Jurkat, Clone E6-1 (cell line): ENCODE data around the gene THOC2. TPM values are rescaled to one million over a fixed set of nuclear protein-coding genes. Genes with fewer than 3 reads are reported as not detected.
A peak's percentile ranks its signal among the peaks of the same experiment; 100 is the strongest.
"Not testable (repeated sequence)": the region's sequence is repeated elsewhere in the genome, so short reads cannot be mapped to it uniquely, and the experiment has no call there.

Experiments used
- DNase-seq: peaks from one replicate; pipeline ENCODE4 v3.0.0-alpha.2; 2011; ENCODE audit warnings: low read depth, low spot score
- H3K4me3 ChIP-seq: 2 replicates; pipeline ENCODE4 v1.5.1; 2011; ENCODE audit warnings: mild to moderate bottlenecking, low read length, control low read depth, moderate library complexity
- polyA plus RNA-seq: library from polyadenylated mRNA; unstranded; fragments of >200 nt; gene quantifications from one replicate; pipeline ENCODE4 v1.2.1, GENCODE V29; 2012; ENCODE audit warnings: missing spikeins; ENCODE audit not compliant: insufficient read length, insufficient read depth

Gene THOC2
- polyA plus RNA-seq, result 59.9 TPM

GRCh38 chrX:123732670-123733363, at the start of gene THOC2:
Gene THOC2 (minus strand): TSS chrX:123733052. CDS start chrX:123733022, 30 bp downstream.
- H3K4me3 ChIP-seq, result peak within 1 kb of the TSS; percentile 79
- peak; percentile 84 for DNase-seq

DNA sequence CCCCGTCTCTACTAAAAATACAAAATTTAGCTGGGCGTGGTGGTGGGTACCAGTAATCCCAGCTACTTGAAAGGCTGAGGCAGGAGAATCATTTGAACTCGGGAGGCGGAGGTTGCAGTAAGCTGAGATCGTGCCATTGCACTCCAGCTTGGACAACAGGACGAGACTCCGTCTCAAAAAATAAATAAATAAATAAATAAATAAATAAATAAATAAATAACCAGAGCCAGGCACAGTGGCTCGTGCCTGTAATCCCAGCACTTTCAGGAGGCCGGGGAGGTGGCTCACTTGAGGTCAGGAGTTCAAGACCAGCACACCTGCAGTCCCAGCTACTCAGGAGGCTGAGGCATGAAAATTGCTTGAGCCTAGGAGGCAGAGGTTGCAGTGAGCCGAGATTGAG, 48.9 kb upstream of the THOC2 start:
- not testable (repeated sequence) for H3K4me3 ChIP-seq, DNase-seq

DNA sequence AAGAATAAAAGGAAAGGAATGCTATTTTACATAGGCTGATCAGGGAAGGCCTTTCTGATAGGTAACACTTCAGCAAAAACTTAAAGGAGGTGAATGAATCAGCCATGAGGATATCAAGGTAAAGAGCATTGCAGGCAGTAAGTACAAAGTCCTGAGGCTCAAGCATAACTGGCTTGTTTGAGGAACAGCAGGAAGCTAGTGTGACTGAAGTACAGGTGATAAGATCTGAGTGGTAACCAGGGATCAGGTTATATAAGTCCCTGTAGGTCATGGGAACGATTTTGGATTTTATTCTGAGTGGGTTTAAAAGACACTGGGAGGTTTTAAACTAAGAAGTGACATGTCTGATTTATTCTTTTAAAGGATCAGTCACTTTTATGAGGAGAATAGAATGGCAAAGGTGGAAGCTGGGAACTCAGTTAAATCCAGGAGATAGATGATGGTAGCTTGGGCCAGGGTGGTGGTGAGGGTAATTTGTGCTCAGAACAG, 47.1 kb upstream of the THOC2 start:
- no peak for DNase-seq
- no peak overlapping the region for H3K4me3 ChIP-seq

- no peak for DNase-seq
- no peak overlapping the region for H3K4me3 ChIP-seq
Measured at GRCh38 chrX:123773258-123773988, 40.6 kb upstream of the THOC2 start.

GRCh38 chrX:123771449-123772064, 38.7 kb upstream of the THOC2 start:
- H3K4me3 ChIP-seq, result no peak overlapping the region
- DNase-seq, result no peak

- peak; percentile 58 for DNase-seq
- H3K4me3 ChIP-seq, result peak overlapping the region; percentile 50
Measured at GRCh38 chrX:123764967-123765871, 32.4 kb upstream of the THOC2 start.

DNA sequence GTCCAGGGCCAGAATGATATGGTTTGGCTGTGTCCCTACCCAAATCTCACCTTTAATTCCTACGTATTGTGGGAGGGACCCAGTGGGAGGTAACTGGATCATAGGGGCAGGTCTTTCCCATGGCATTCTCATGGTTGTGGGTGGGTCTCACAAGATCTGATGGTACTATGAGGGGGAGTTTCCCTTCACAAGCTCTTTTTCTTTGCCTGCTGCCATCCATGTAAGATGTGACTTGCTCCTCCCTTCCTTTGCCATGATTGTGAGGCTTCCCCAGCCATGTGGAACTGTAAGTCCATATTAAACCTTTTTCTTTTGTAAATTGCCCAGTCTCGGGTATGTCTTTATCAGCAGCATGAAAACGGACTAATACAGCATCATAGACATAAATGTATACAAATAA, 27.0 kb upstream of the THOC2 start:
- not testable (repeated sequence) for H3K4me3 ChIP-seq, DNase-seq

- not testable (repeated sequence) for H3K4me3 ChIP-seq, DNase-seq
Measured at GRCh38 chrX:123757794-123758193, 24.9 kb upstream of the THOC2 start.

DNA sequence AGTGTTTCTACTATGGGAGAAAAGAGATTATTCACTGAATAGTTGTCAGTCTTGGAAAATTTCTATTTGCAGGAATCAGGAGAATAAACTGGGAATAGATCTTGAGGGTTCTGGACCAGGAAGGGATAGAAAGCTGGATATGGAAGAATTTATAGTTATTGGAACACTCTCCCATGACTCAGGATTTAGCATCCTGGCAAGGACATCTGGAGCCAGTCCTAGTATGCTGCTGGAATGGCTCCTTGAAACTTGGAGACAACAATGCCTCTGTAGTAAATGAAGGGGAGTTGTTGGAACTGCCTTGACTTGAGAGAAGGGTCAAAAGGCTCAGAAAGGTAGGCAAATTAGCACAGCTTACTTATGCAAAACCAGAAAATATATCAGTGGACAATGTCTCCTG, 23.5 kb upstream of the THOC2 start:
- no peak for DNase-seq

DNA sequence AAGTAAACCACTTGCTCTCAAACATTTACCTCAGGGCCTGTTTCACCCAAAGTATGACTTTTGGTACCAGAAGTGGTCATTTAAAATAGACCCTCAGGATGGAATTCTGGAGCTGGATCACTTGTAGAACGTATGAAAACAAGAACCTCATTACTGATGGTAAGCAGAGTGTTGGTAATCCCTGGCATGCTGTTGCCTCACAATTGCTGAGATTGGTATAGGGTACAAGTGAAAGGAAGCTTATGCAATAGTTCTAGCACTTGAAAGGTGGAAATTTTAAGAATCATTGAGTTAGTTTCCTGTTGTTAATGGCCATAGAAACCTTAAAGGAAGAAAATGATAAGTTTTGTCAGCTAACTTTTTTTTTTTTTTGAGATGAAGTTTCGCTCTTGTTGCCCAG, 22.3 kb upstream of the THOC2 start:
- no peak overlapping the region for H3K4me3 ChIP-seq
- DNase-seq, result no peak

More for the DNA sequence above, 23.5 kb upstream of the THOC2 start:
- H3K4me3 ChIP-seq, result no peak overlapping the region

DNA sequence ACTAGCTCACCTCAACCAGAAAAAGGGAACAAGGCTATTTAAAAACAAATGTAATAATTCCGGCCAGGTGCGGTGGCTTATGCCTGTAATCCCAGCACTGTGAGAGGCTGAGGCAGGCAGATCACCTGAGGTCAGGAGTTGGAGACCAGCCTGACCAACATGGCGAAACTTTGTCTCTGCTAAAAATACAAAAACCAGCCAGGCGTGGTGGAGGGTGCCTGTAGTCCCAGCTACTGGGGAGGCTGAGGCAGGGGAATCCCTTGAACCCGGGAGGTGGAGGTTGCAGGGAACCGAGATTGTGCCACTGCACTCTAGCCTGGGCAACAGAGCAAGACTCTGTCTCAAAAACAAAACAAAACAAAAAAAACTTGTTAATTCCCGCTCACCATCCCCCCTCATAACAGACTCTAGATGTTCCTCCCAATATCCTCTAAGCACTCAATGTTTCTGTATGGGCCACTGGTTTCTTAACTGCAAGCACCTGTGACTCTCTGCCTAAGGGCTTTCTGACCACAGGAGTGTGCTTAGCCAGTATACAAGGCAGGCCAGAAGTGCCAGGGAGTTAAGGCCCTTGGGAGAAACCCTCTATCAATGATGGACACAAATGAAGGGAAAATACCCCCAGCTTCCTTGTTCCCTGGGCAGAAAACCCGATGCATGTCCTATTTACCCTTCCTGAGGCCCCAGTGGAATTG, 21.0 kb upstream of the THOC2 start:
- H3K4me3 ChIP-seq, result no peak overlapping the region
- DNase-seq, result no peak

GRCh38 chrX:123749643-123750042, 16.8 kb upstream of the THOC2 start:
- no peak overlapping the region for H3K4me3 ChIP-seq
- no peak for DNase-seq

DNA sequence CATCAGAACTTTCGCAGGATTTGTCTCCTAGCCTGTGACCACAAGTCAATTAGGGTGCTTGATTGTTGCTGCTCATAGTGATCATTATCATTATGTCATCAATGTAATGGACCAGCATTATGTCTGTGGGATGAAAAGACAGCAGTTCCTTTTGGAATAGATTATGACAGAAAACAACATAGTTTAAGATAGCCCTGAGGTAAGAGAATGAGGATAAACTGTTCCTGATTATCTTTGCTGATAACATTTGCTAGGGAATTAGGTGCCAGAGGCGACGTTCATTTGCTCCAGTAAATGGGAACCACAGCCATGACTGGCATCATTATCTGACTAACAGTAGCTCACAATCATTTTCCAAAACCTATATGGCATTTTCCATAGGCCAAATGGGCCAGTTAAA, 12.7 kb upstream of the THOC2 start:
- no peak overlapping the region for H3K4me3 ChIP-seq
- no peak for DNase-seq

- H3K4me3 ChIP-seq, result no peak overlapping the region
- no peak for DNase-seq
Measured at GRCh38 chrX:123743312-123743711, 10.5 kb upstream of the THOC2 start.

GRCh38 chrX:123742440-123742839, 9.6 kb upstream of the THOC2 start:
- no peak overlapping the region for H3K4me3 ChIP-seq
- no peak for DNase-seq

DNA sequence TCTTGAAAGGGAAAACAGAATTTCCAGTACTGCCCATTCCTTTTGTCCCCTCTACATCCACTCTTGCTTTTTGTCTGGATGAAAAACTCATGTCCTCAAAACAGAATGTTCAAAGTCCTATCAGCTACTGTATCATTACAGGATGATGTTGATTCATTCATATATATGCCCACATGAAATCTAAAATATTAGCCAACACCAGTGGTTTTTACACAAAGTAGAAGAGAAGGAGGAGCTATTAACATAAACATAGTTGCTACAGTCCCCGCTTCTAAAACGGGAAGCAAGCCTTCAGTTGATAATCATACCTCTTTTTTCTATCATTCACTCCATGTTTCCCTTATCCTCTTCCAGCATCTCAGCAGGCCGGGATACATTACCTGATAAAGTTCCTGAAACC, 7.7 kb upstream of the THOC2 start:
- DNase-seq, result no peak
- no peak overlapping the region for H3K4me3 ChIP-seq

- peak; percentile 56 for DNase-seq
Measured at GRCh38 chrX:123740006-123740405, 7.2 kb upstream of the THOC2 start.

GRCh38 chrX:123739474-123739873, 6.6 kb upstream of the THOC2 start:
- H3K4me3 ChIP-seq, result no peak overlapping the region
- no peak for DNase-seq

More at GRCh38 chrX:123740006-123740405, 7.2 kb upstream of the THOC2 start:
- H3K4me3 ChIP-seq, result no peak overlapping the region
